Measurements from ENCODE around the gene OR2C3.
"Not testable (repeated sequence)": the region's sequence is repeated elsewhere in the genome, so short reads cannot be mapped to it uniquely, and the experiment has no call there.

OR2C3 gene

DNA sequence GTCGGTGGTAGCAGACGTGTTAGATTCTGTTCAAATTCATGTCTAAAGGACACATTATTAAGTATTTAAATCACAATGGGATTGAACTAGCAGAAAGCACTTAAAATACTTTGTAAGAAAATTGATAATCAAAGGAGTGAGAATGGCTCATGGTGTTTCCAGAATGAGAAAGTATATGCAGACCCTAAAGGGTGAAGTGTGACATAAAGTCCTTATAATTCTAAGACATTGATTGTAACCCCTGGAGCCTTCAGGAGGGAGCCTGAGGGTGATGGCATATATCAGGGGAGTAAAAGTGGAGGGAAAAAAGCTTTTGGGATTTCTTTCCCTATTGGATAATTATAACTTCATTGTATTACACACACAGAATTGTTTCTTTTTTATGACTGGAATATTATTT is at the start of gene OR2C3:
Gene OR2C3 (minus strand): TSS at position 101 of the 400 bp plus-strand sequence. CDS start 3,929 bp downstream, outside the sequence.
- no peak for DNase-seq (ENCODE audit: low read depth in 2 of 2)

DNA sequence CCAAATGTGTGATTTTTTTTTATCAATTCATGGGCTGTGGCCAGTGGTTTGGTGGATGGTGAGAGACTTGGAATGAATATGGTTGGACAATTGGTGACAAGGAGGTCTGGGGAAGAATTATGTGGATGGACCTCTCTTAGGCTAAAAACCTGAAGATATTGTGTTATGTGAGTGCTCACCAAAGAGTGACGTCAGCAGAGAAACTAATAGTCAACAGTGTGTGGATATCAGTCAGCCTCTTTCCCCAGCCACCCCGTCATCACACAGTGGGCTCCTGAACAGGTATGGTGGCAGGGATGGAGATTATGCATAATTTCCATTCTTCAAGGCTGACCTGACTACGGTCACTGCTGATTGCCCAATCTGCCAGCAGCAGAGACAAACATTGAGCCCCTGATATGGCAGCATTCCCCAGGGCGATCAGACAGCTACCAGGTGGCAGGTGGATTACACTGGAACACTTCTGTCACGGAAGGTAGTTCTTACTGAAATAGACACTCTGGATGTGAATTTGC is 42.8 kb upstream of the OR2C3 start:
- no peak for DNase-seq (ENCODE audit: low read depth in 2 of 2)

DNA sequence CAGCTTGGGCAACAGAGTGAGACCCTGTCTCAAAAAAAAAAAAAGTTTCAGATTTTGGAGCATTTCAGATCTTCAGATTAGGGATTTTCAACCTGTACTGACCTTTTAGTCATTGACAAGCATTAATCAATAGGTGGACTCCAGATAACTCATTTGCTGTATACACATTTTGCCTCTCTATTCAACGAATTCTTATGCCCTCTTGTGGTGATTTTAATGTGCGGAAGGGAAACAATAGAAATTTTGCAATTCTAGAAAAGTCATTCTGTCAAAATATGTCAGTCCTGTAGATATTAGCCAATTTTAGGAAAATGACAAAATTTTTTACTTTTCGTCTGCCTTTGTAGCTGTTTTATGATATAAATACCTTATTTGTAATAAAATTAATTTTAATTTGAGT is 40.3 kb upstream of the OR2C3 start:
- no peak for DNase-seq (ENCODE audit: low read depth in 2 of 2)

DNA sequence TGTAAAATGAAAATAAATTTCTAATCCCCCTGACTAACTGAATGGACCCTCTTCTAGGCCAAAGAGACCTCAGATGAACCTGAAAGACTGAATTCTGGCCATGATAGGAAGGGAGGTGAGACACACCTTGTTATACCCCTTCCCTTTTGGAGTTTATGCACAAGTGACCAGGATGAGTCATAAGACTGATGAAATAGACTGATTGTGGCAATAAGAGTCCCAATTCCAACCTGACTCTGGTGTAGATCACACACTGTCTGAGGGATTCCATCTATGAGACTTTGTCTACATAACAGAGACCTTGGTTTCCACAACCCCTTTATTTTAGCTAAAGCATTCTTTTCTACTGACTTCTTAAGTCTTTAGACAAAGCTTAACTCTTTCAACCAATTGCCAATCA is 38.4 kb upstream of the OR2C3 start:
- no peak for DNase-seq (ENCODE audit: low read depth in 2 of 2)

DNA sequence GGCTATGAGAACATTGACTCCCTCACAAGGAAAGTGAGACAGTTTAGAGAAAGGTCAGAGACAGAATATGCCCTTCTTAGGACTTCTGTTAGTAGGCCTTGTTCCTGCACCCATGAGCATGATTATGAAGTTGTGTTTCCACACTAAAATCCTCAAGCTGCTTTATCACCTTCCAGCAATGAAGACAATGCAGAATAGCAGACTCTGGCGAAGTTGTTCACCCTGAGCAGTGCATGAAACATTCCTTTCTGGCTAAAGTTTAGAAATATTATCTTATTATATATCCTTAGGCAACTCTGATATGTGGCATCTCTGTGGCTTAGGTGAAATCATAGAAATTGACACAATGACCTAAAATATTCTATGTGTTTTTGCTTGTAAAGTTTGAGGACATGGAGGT is 38.0 kb upstream of the OR2C3 start:
- no peak for DNase-seq (ENCODE audit: low read depth in 2 of 2)

DNA sequence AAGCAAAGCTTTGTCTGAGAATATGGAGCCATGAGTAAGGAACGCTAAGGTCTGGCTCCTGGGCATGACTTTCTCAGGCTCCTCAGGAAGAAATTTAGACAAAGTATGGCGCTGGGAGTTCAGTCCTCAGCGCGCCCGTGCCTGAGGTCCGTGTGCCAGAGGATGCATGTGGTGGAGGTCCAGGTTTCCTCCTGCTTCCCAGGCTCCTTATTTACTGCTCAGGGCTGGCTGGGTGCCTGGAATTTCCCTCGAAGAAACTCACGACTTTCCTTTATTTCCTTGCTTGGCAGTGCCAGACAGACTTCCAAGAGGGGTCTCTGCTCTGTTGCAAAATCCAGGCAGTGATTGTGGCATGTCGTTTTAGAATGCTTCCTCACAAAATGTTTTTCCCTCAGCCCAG is 26.0 kb upstream of the OR2C3 start:
- DNase-seq (ENCODE audit: low read depth in 2 of 2): no peak

DNA sequence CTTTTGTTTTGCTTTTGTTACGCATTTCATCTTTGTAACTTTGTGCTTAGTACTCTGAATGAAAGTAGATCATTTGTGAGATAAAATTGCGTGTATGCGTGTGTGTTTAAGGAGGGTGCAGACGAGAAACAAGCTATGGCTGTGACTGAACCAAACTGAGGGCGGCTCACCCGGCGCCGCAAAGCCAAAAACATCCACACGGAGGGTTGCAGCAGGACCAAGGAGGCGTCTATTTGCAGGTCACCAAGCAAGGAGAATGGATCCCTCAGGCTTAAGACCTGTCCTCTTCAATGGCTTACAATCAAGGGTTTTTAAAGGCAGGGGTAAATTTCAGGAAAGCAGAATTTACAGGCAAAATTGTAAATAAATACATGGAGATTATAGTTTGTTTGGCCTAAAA is 25.5 kb upstream of the OR2C3 start:
- DNase-seq (ENCODE audit: low read depth in 2 of 2): no peak

DNA sequence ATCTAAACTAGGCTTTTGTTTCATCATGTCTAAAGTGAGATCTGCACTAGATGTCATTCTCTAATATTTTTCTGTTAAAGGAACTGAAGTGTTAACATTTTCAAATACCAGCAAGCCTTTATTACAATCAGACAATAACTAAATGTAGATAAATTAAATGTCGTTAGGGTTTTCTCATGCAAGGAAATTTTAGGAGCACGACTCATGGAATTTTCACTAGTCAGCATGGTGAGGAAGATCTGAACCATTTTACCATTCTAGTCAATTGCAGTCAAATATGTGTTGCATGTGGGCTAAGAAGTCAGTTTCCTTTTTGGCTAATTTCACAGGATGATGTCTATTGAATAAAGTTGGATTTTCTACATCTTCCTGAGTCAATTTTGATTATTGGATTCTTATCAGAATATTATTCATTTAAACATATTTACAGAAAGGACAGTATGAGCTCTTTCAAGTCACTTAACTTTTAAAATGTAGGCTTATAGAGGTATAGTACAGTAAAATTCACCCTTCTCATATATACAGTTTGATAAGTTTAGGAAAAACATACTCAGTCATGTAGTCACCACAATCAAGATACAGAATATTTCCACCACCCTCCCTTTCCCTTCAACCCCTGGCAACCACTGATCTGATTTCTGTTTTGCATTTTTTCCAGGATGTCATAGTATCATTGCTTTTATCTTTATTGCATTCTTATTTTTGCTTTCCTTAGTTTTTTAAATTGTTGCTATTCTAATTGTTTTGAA is 21.9 kb upstream of the OR2C3 start:
- DNase-seq (ENCODE audit: low read depth in 2 of 2): no peak

DNA sequence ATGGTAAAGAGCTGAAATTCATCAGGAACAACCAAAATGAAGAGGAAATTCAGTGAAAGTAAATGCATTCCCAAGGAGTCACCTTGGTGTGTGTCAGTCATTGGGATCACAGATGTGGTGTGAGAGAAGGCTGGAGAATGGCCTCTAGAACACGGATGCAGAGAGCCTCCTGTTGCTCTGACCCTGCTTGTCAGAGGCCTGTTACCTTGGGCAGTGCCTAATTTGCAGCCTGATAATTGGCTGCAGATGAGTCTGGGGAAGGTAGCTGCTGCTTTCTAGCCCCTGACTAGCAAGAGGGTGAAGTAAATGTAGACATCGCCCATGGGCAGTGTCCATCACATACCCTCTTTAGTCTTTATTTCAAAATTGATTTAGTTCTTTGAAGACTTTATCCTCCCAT is 16.0 kb upstream of the OR2C3 start:
- no peak for DNase-seq (ENCODE audit: low read depth in 2 of 2)

DNA sequence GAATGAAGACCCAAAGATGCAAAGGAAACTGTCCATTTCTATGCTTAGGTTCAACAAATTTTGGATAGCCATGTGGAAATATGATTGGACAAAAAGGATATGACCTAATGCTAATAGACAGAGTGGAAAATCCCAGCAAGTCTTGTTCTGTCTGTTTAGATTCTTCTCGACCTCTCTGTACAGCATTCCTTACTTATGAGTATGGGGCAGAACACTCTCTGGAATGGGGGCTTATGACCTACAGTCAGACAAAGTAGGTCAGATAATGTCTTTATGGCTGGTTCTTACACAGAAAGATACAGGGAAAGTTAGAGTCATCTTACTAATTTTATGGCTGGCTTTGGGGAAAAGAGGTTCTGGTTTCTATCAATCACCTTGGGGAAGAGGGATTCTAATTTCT is 15.5 kb upstream of the OR2C3 start:
- no peak for DNase-seq (ENCODE audit: low read depth in 2 of 2)

DNA sequence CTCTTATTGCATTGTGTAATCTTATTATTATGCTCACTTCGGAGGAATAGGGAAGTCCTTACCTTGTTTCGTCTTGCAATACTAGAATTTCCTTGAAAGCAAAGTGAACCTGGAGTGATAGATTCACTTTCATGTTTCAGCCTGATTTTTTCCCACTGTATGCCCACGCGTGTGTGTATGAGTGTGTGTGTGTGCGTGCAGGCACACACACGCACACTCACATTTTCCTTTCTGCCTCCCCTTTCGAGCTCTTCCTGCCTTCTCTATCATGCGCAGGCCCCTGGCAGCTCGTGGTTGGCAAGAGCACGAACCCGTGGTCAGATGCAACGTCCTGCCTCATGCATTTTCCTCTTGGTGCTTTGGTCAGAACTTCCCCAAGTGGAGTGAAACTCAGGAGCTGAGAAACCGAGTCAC is 12.5 kb upstream of the OR2C3 start, which contains the start of gene GCSAML:
Gene GCSAML (plus strand): TSS at position 366 of the 414 bp plus-strand sequence. CDS start 58 bp downstream, outside the sequence.
- no peak for DNase-seq (ENCODE audit: low read depth in 2 of 2)

DNA sequence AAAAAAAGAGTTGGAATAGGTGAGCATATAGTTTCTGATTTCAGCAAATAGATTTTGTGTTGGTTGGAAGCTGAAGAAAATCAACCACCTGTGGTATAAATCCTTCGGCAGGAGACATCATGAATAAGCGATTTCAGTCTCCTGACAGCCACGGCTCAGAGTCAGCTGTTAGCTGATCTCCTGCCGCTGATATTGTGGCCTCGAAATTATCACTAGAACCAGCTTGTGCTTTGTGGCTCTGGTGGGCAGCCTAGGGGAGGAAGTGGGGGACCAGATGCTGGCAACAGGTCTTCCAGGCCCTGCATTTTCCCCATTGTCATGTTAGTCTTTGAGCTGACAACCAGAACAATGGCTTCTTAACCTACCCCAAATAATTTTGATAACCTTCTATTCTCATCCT is 11.9 kb upstream of the OR2C3 start:
- DNase-seq (ENCODE audit: low read depth in 2 of 2): no peak

DNA sequence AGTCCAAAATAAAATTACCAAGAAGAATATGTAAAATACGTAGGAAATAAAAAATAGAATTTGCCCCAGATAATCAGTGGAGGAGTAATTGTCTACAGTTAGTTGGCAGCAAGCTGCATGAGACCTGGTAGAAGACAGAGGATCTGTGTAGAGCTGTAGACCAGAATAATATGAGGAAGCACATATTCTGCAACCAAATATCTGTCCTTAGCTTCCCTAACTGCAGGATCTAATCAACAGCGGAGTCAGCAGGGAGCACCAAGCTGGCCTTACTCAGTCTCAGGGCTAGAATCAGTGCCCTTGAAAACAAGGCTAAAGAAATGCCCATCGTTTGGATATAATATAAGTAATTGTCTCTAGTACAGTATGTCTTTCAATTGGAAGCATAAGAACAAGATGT is 6.6 kb upstream of the OR2C3 start:
- DNase-seq (ENCODE audit: low read depth in 2 of 2): no peak

DNA sequence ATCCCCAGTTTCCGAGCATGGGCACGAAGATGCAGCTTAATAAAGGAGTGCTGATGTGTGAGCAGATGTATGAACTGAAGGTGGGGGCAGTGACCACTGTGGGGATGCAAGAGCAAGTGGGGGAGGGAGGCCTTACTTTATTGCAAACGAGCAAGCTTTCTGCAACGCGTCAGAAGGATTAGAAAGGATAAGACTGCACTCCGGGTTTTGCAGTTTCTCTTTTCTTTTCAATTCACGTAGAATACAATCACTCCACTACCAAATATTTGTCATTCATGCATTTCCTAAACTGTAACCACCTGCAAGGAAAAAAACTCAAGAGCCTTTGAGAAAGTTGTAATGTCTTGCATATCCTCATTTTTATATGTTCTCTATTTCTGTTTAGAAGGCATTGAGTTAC is 4.3 kb upstream of the OR2C3 start:
- DNase-seq (ENCODE audit: low read depth in 2 of 2): no peak

DNA sequence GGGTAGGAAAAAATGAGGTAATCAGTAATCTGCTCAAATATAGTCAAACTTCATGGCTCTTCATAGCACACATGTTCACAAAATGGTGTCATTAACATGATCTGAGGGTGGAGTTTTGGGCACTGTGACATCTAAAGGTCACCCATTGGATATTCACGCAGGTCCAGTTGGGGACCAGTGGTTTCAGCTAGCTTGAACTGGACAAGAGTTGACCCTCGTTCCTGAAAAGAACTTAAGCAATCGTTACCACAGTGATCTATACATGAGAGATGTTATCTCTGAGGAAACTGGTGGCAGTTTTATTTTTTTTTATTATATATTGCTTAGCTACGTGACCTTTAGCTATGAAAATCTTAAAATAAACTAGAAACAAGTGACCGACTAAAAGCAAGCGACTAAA is 3.0 kb upstream of the OR2C3 start:
- no peak for DNase-seq (ENCODE audit: low read depth in 2 of 2)

DNA sequence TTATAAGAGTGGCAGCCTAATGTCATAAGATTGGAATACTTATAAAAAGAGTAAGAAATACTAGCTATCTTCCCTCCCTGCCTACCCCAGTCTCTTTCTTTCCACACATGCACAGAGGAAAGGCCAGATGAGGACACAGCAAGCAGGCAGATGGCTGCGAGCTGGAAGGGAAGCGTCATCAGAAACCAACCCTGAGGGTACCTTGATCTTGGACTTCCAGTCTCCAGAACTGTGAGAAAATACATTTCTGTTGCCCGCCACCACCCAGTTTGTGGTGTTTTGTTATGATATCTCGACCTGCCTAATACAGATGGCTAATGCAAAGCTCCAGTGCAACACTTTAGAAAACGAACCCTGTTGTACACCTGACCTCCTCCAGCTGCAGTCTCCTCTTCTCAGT is 2.3 kb upstream of the OR2C3 start:
- no peak for DNase-seq (ENCODE audit: low read depth in 2 of 2)

DNA sequence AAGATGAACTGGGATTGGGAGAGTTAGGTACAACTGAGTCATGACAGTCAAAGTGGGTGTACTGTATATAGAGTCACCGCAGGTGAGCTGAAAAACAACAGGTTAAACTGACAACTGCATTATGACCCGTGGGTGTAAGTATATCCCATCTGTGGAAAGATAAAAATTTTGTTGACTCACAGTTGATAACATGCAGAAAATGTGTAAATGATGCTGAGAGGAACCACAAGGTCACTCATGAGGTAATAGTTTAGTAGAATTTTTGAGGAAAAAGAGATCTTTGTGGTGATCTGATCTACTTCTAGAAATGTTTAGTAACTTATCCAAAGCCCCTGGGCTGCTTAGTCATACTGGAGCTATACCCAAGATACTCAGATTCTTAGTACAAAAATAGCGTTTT is 838 bp downstream of the OR2C3 start:
- DNase-seq (ENCODE audit: low read depth in 2 of 2): no peak

DNA sequence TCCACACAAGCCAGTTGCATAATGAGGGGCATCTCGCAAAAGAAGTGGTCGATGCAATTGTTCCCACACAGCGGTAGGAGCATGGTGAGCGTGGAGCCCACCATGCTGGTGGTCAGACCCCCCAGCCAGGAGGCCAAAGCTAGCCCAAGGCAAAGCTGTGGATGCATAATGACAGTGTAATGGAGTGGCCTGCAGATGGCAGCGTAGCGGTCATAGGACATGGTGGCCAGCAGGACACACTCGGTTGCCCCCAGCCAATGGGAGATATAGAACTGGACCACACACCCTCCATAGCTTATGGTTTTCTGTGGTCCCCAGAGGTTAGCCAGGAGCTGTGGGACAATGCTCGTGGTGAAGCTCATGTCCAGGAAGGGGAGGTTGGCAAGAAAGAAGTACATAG is 4.3 kb downstream of the OR2C3 start:
- no peak for DNase-seq (ENCODE audit: low read depth in 2 of 2)

DNA sequence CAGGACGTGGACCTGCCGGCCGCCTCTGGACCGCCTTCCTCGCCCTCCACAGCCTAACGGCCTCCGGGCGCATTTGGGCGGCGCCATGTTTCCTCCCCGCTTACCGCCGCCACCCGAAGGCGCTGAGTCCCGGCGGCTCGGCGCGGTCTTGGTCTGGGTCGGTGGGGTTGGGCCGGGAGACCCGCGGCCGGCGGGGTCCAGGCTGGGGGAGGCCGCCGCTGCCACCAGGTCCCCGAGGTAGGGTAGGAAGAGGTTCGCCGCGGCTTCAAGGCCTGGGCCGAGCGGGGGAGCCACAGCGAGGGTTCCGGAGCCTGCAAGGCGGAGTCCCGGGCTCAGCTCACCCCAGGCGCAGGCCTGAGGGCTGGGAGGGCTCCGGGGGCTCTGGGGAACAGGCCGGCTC is 5.5 kb downstream of the OR2C3 start:
- no peak for DNase-seq (ENCODE audit: low read depth in 2 of 2)

DNA sequence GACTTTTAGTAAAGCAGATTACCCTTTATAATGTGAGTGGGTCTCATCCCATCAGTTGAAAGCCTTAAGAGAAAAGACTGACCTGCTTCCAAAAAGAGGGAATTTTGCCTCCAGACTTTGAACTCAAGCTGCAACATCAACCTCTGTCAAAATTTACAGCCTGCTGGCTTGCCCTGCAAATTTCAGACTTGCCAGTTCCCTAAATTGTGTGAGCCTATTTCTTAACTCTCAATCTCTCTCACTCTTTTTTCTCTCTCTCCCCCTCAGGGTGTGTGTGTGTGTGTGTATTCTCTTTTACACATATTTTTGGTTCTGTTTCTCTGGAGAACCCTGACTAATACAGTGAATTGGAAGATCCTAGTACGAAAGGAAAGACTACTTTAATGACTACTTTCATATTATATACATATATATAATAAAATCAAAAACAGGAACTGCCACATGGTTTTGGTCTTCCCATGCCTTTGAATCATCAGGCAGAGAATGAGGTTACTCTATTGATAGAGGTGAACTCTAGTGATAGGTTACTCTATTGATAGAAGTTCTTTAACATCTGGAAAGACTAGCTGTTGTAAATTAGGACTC is 6.4 kb downstream of the OR2C3 start:
- DNase-seq (ENCODE audit: low read depth in 2 of 2): no peak

DNA sequence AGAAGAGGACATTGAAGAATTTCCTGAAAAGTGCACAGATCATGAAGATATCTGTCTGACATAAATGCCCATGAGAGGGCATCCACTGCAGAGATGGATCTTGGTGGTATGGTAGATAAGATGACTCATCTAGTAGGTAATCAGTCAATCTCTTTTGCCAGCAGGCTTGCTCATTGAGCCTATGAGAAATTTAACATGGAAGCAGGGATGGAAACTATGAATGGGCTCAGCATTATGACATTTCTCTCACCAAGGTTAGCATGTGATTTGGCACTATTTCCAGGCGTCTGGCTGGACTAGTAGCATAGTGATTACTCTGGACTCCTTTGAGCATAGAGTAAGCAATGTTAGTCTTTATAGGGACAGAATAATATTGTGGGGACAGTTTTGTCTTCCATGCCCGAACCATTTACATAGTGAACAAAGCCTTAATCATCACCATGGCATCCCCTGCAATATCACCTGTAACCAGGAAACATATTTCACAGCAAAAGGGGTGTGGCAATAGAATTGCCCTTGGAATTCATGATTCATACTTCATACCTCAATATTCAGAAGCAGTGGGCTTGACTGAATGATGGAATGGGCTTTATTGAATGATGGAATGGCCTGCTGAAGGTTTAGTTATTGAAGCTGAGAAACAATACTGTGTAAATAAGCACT is 7.3 kb downstream of the OR2C3 start:
- DNase-seq (ENCODE audit: low read depth in 2 of 2): no peak

DNA sequence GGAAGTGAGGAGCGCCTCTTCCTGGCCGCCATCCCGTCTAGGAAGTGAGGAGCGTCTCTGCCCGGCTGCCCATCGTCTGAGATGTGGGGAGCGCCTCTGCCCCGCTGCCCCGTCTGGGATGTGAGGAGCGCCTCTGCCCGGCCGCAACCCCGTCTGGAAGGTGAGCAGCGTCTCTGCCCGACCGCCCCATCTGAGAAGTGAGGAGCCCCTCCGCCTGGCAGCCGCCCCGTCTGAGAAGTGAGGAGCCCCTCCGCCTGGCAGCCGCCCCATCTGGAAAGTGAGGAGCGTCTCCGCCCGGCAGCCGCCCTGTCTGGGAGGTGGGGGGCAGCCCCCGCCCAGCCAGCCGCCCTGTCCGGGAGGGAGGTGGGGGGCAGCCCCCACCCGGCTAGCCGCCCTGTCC is 14.4 kb downstream of the OR2C3 start:
- not testable (repeated sequence) for DNase-seq (ENCODE audit: low read depth in 2 of 2)

DNA sequence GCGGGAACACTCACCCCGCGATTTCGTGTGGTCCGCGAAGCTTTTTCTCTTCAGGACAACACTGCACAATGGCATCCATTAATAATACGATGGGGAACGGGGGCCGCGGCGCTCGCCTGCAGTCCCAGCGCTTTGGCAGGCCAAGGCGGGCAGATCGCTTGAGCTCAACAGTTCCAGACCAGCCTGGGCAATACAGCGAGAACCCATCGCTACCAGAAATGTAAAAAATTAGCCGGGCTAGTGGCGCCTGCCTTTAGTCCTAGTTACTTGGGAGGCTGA is 17.7 kb downstream of the OR2C3 start:
- DNase-seq (ENCODE audit: low read depth in 2 of 2): no peak

Measured in stimulated activated CD8-positive, alpha-beta memory T cell treated with anti-CD3 and anti-CD28 coated beads, Interleukin-7, amount 100 ng/mL, for 4 hours (primary cell).